HepG2 (cell line): ENCODE measurements around the gene NEK8. TPM values are rescaled to one million over a fixed set of nuclear protein-coding genes. Genes with fewer than 3 reads are reported as not detected.

ENCODE experiments used
- FOXJ3 ChIP-seq: sonication (generic); formaldehyde crosslinking; IDR thresholded peaks from 2 replicates; pipeline ENCODE4 v1.4.0; 2020; ENCODE audit warnings: missing genetic modification reagents, mild to moderate bottlenecking, borderline replicate concordance
- FOXK1 ChIP-seq: sonication (generic); formaldehyde crosslinking; IDR thresholded peaks from 2 replicates; pipeline ENCODE4 v1.4.0; 2020; ENCODE audit warnings: low read depth, missing genetic modification reagents, borderline replicate concordance
- NFATC3 ChIP-seq: sonication (generic); formaldehyde crosslinking; IDR thresholded peaks from 2 replicates; pipeline ENCODE4 v1.5.1; 2020; ENCODE audit warnings: mild to moderate bottlenecking, missing genetic modification reagents
- PTBP1 ChIP-seq: fragments of 200-400 bp; formaldehyde crosslinking; IDR thresholded peaks from 2 replicates; pipeline ENCODE4 v1.6.1; 2018; ENCODE audit warnings: low read length, low read depth; ENCODE audit not compliant: poor library complexity, severe bottlenecking
- REXO4 ChIP-seq: sonication (generic); formaldehyde crosslinking; IDR thresholded peaks from 2 replicates; pipeline ENCODE4 v1.8.0; 2022; ENCODE audit warnings: missing genetic modification reagents, mild to moderate bottlenecking, borderline replicate concordance
- SMYD3 ChIP-seq: sonication (generic); formaldehyde crosslinking; IDR thresholded peaks from 2 replicates; pipeline ENCODE4 v1.8.1; 2023; ENCODE audit warnings: mild to moderate bottlenecking, missing genetic modification reagents
- SOX6 ChIP-seq, 2 experiments: fragments of 450-650 bp in 1 of 2; sonication (generic) in 1 of 2; formaldehyde crosslinking in 1 of 2; IDR thresholded peaks; 2 replicates each; pipeline versions ENCODE4 v1.4.0 to v1.6.1; 2017 to 2020; ENCODE audit warnings: antibody characterized with exemption in 1 of 2, mild to moderate bottlenecking in 1 of 2, missing genetic modification reagents in 1 of 2
- TBX3 ChIP-seq: fragments of 450-650 bp; IDR thresholded peaks from 2 replicates; pipeline ENCODE4 v1.6.1; 2017; ENCODE audit warnings: antibody characterized with exemption, mild to moderate bottlenecking, inconsistent platforms, borderline replicate concordance
- YEATS4 ChIP-seq: sonication (generic); formaldehyde crosslinking; IDR thresholded peaks from 2 replicates; pipeline ENCODE4 v1.4.0; 2020; ENCODE audit warnings: missing genetic modification reagents, borderline replicate concordance
- ZIK1 ChIP-seq: sonication (generic); formaldehyde crosslinking; IDR thresholded peaks from 2 replicates; pipeline ENCODE4 v1.5.0; 2020; ENCODE audit warnings: mild to moderate bottlenecking, low read depth, missing genetic modification reagents, borderline replicate concordance
- ZNF180 ChIP-seq: sonication (generic); formaldehyde crosslinking; IDR thresholded peaks from 2 replicates; pipeline ENCODE4 v1.4.0; 2020; ENCODE audit warnings: low read depth, missing genetic modification reagents, borderline replicate concordance
- ZNF235 ChIP-seq: sonication (generic); formaldehyde crosslinking; IDR thresholded peaks from 2 replicates; pipeline ENCODE4 v1.8.1; 2023; ENCODE audit warnings: mild to moderate bottlenecking, missing genetic modification reagents, borderline replicate concordance
- ZNF543 ChIP-seq: sonication (generic); formaldehyde crosslinking; IDR thresholded peaks from 2 replicates; pipeline ENCODE4 v1.4.0; 2020; ENCODE audit warnings: mild to moderate bottlenecking, missing genetic modification reagents
- ZNF629 ChIP-seq: sonication (generic); formaldehyde crosslinking; conservative IDR thresholded peaks from 2 replicates; pipeline ENCODE4 v1.5.0; 2020; ENCODE audit warnings: missing genetic modification reagents
- ZNF691 ChIP-seq: sonication (generic); formaldehyde crosslinking; IDR thresholded peaks from 2 replicates; pipeline ENCODE4 v1.4.0; 2020; ENCODE audit warnings: missing genetic modification reagents, low read depth, mild to moderate bottlenecking, borderline replicate concordance
- ZNF773 ChIP-seq: sonication (generic); formaldehyde crosslinking; IDR thresholded peaks from 2 replicates; pipeline ENCODE4 v1.4.0; 2020; ENCODE audit warnings: missing genetic modification reagents, borderline replicate concordance
- polyA plus RNA-seq, 8 experiments: library from polyadenylated mRNA; depleted of rRNA in 3 of 8; stranded (reverse) in 7 of 8; unstranded in 1 of 8; fragments of >200 nt; fragmentation: Illumina TruSeq in 4 of 8; extraction: Trizol in 4 of 8; gene quantifications; 2 replicates each; pipeline versions ENCODE4 v1.2.1 to v1.2.3, GENCODE V29; 2011 to 2016; ENCODE audit warnings: low read depth in 4 of 8, missing spikeins in 1 of 8, mixed read lengths in 1 of 8; ENCODE audit not compliant: insufficient read depth in 1 of 8
- total RNA-seq, 5 experiments: library from RNA; depleted of rRNA; stranded (reverse); fragments of >200 nt; fragmentation: Illumina TruSeq; extraction: Trizol; gene quantifications; 2 replicates each; pipeline ENCODE4 v1.2.3, GENCODE V29; 2016; ENCODE audit warnings: low read depth in 1 of 5
- TF ChIP-seq, protein P1 (sequence below): sonication (generic); formaldehyde crosslinking; IDR thresholded peaks from 2 replicates; pipeline ENCODE4 v1.5.0; 2020; ENCODE audit warnings: mild to moderate bottlenecking, missing genetic modification reagents, borderline replicate concordance
- TF ChIP-seq, protein P2 (sequence below): sonication (generic); formaldehyde crosslinking; IDR thresholded peaks from 2 replicates; pipeline ENCODE4 v1.5.0; 2020; ENCODE audit warnings: missing genetic modification reagents
- TF ChIP-seq, protein P3 (sequence below), 2 experiments: fragments of 450-650 bp in 1 of 2; sonication (generic) in 1 of 2; formaldehyde crosslinking; IDR thresholded peaks; 2 replicates each; pipeline versions ENCODE4 v1.5.0 to v1.8.0; 2020 to 2022; ENCODE audit warnings: mild to moderate bottlenecking in 1 of 2, missing genetic modification reagents in 1 of 2
- TF ChIP-seq, protein P4 (sequence below): IDR thresholded peaks from 2 replicates; pipeline ENCODE4 v1.6.1; 2016; ENCODE audit warnings: low read depth, borderline replicate concordance

NEK8 gene
- total and polyA plus RNA-seq, 2 of the 13 experiments (the other 11 are each of a cell fraction or from before 2014, with no cell fraction given), result 5.8 to 13.5 TPM

DNA sequence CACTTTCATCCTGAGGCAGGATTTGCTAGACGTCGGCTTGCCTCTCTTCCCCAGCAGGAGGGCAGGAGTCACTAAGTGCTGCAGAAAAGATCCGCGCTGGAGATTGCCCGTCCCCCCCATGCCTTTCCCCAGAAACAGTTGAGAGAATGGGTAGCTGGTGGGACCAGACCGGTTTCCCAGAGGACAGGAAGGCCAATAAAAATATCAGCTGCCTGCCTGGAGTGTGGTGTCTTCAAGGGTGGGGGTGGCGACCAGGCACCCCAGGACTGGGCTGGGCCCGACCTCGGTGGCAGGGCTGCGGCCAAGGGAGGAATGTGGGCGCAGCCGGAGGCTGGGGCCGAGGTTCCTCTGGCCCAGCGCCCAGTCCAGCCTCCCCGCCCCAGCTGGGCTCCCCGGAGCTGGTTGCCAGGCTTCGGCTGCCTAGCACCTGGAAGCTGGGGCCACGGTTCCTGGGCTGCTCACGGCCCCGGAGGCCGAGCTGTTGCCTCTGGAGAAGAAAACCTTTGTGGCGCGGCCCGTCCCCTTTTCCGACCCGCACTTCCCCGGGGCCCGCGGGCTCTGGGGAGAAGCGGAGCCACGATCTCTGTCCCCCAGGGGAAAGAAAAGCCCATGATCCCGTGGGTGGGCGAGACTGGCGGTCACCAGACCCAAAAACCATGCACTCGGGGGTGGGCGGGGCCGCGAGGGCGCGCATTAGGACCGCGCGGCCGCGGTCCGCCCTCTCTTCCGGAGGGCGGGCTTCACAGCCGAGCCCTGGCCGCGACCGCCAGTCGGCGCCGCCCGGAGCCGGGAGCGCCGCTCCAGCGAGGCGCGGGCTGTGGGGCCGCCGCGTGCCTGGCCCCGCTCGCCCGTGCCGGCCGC lies 14.9 kb downstream of the NEK8 start, which contains the start of gene TRAF4 (continued):
- TF ChIP-seq ZIK1 (CRISPR knock-in tag) (no peak; the same call in 1 of the 2 replicates), ZNF235 (CRISPR knock-in tag) (no peak; the same call in 1 of the 2 replicates), ZNF691 (CRISPR knock-in tag) (peak; percentile 36; the same call in 1 of the 2 replicates), SMYD3 (no peak), FOXK1 (CRISPR knock-in tag) (no peak), ZNF180 (CRISPR knock-in tag) (no peak), ZNF773 (CRISPR knock-in tag) (no peak; the same call in 1 of the 2 replicates), FOXJ3 (CRISPR knock-in tag) (no peak), REXO4 (CRISPR knock-in tag) (no peak), NFATC3 (CRISPR knock-in tag) (no peak), YEATS4 (CRISPR knock-in tag) (no peak), ZNF543 (no peak), SOX6 (IDR thresholded peaks at IDR 0.05) (no peak), SOX6 (CRISPR knock-in tag; IDR thresholded peaks at IDR 0.05) (no peak; the same call in 1 of the 2 replicates), PTBP1 (peak; percentile 91), TBX3 (no peak), ZNF629 (CRISPR knock-in tag) (peak; percentile 3; the same call in 1 of the 2 replicates)
- TF ChIP-seq, protein P1, sequence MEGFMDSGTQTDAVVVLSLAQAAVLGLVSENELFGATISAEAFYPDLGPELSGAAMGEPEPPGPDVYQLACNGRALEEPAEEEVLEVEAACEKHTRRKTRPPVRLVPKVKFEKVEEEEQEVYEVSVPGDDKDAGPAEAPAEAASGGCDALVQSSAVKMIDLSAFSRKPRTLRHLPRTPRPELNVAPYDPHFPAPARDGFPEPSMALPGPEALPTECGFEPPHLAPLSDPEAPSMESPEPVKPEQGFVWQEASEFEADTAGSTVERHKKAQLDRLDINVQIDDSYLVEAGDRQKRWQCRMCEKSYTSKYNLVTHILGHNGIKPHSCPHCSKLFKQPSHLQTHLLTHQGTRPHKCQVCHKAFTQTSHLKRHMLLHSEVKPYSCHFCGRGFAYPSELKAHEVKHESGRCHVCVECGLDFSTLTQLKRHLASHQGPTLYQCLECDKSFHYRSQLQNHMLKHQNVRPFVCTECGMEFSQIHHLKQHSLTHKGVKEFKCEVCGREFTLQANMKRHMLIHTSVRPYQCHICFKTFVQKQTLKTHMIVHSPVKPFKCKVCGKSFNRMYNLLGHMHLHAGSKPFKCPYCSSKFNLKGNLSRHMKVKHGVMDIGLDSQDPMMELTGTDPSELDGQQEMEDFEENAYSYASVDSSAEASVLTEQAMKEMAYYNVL (CRISPR knock-in tag), result peak; percentile 32; the same call in 1 of the 2 replicates
- TF ChIP-seq, protein P2, sequence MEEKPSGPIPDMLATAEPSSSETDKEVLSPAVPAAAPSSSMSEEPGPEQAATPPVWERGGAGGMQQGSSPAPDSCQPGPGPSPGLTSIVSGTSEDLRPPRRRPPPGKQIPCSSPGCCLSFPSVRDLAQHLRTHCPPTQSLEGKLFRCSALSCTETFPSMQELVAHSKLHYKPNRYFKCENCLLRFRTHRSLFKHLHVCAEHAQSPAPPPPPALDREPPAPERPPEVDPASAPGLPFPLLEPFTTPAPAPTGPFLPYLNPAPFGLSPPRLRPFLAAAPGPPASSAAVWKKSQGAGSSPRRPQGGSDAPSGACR (CRISPR knock-in tag), result no peak
- TF ChIP-seq, protein P3, sequence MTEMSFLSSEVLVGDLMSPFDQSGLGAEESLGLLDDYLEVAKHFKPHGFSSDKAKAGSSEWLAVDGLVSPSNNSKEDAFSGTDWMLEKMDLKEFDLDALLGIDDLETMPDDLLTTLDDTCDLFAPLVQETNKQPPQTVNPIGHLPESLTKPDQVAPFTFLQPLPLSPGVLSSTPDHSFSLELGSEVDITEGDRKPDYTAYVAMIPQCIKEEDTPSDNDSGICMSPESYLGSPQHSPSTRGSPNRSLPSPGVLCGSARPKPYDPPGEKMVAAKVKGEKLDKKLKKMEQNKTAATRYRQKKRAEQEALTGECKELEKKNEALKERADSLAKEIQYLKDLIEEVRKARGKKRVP (CRISPR knock-in tag; IDR thresholded peaks at IDR 0.05), result peak in 1 of 2 experiments; percentile 16; a peak in 1 of 4 replicates
- TF ChIP-seq, protein P4, sequence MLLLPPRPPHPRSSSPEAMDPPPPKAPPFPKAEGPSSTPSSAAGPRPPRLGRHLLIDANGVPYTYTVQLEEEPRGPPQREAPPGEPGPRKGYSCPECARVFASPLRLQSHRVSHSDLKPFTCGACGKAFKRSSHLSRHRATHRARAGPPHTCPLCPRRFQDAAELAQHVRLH (CRISPR knock-in tag), result no peak
